ENCODE results near the gene CD163L1. TPM values are rescaled to one million over a fixed set of nuclear protein-coding genes. Genes with fewer than 3 reads are reported as not detected.

CD163L1 gene
- polyA plus RNA-seq, 1 donor (not counting 4 experiments of a cell fraction or from before 2014, with no cell fraction given): 0.62 TPM

DNA sequence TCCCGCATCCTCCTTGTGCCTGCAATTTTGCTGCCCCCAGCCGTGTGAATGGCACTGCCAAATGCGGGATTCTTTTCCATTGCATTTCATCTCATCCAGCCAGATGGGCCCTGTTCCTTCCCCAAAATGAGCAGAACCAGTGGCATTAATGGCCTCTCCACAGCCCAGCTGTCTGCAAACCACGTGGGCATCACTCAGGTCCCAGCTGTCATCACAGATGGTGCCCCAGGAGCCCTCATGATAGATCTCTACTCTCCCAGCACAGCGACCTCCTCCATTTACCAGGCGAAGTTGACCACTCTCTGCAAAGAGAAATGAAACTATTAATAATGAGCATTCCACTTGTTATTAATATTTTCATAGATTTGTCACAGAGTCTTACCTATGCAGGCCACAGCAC, 42.6 kb upstream of the CD163L1 start:
- Histone ChIP-seq H3K79me2 (ENCODE audit: control insufficient read depth, insufficient read depth, low read length) (no peaks in the 10 kb centered on the region), H4K20me1 (ENCODE audit: control insufficient read depth, extremely low read depth, insufficient read depth, low read length) (no peaks in the 10 kb centered on the region), H3K4me1 (ENCODE audit: control insufficient read depth, extremely low read depth, insufficient read depth, low read length) (no peaks in the 10 kb centered on the region), H3K36me3 (ENCODE audit: control insufficient read depth in 2 of 2, extremely low read depth in 1 of 2, insufficient read depth in 2 of 2, low read length in 2 of 2) (no peaks in the 10 kb centered on the region), H3K4me3 (ENCODE audit: control insufficient read depth in 2 of 3, extremely low read depth in 1 of 3, insufficient read depth in 2 of 3, low read depth in 1 of 3, low read length in 3 of 3) (no peak overlapping the region), H3K9me3 (ENCODE audit: control insufficient read depth, low read depth, low read length) (no peaks in the 10 kb centered on the region), H3K9me1 (ENCODE audit: control insufficient read depth, extremely low read depth, insufficient read depth, low read length) (no peaks in the 10 kb centered on the region), H3K4me2 (ENCODE audit: control insufficient read depth, extremely low read depth, insufficient read depth, low read depth, low read length) (no peak overlapping the region), H2AFZ (ENCODE audit: control insufficient read depth, low read length) (no peak overlapping the region), H3K27me3 (ENCODE audit: control insufficient read depth, extremely low read depth, insufficient read depth, low read length) (no peaks in the 10 kb centered on the region), H3K9ac (ENCODE audit: control insufficient read depth, extremely low read depth, insufficient read depth, low read length) (no peak overlapping the region), H3K27ac (ENCODE audit: control insufficient read depth, insufficient read depth, low read length) (no peak overlapping the region)
- dilution Hi-C loops (cut with MboI; ENCODE audit: extremely low pct_ligation_motif_present, low sequenced_read_pairs): no loop called here
- DNase-seq (ENCODE audit: low read depth, low spot score) (no peak), FAIRE-seq (no peak)
- no peak for TF ChIP-seq EZH2 (IDR thresholded peaks at IDR 0.05; ENCODE audit: low read length)
- TF ChIP-seq, protein P1, sequence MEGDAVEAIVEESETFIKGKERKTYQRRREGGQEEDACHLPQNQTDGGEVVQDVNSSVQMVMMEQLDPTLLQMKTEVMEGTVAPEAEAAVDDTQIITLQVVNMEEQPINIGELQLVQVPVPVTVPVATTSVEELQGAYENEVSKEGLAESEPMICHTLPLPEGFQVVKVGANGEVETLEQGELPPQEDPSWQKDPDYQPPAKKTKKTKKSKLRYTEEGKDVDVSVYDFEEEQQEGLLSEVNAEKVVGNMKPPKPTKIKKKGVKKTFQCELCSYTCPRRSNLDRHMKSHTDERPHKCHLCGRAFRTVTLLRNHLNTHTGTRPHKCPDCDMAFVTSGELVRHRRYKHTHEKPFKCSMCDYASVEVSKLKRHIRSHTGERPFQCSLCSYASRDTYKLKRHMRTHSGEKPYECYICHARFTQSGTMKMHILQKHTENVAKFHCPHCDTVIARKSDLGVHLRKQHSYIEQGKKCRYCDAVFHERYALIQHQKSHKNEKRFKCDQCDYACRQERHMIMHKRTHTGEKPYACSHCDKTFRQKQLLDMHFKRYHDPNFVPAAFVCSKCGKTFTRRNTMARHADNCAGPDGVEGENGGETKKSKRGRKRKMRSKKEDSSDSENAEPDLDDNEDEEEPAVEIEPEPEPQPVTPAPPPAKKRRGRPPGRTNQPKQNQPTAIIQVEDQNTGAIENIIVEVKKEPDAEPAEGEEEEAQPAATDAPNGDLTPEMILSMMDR (optimal IDR thresholded peaks at IDR 0.05 in 1 of 3, IDR thresholded peaks at IDR 0.05 in 1 of 3, conservative IDR thresholded peaks at IDR 0.05 in 1 of 3; ENCODE audit: extremely low read depth in 1 of 3, insufficient read depth in 2 of 3, low read length in 3 of 3): no peak

DNA sequence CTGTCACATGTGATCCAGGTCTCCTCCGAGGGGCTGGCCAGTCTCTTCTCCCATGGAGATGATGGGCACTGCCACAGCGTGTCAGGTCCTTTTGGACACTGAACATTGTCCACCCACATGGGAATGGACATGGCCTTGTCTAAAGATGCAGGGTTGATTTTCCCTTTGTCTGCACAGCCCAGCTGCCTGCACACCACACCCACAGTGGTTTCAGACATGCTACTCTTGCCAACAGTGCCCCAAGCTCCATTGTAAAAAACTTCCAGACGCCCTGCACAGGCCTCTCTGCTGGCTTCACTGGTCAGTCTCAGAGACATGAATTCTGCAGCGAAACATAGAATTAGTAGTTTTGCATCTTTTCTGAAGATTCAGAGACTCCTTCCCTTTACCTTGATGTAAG, 41.1 kb upstream of the CD163L1 start:
- dilution Hi-C loops (cut with MboI; ENCODE audit: extremely low pct_ligation_motif_present, low sequenced_read_pairs): no loop called here
- Histone ChIP-seq H3K36me3 (ENCODE audit: control insufficient read depth in 2 of 2, extremely low read depth in 1 of 2, insufficient read depth in 2 of 2, low read length in 2 of 2) (no peaks in the 10 kb centered on the region), H3K4me3 (ENCODE audit: control insufficient read depth in 2 of 3, extremely low read depth in 1 of 3, insufficient read depth in 2 of 3, low read depth in 1 of 3, low read length in 3 of 3) (no peak overlapping the region), H3K9ac (ENCODE audit: control insufficient read depth, extremely low read depth, insufficient read depth, low read length) (no peak overlapping the region), H2AFZ (ENCODE audit: control insufficient read depth, low read length) (no peak overlapping the region), H3K4me2 (ENCODE audit: control insufficient read depth, extremely low read depth, insufficient read depth, low read depth, low read length) (no peak overlapping the region), H3K9me3 (ENCODE audit: control insufficient read depth, low read depth, low read length) (no peaks in the 10 kb centered on the region), H3K4me1 (ENCODE audit: control insufficient read depth, extremely low read depth, insufficient read depth, low read length) (no peaks in the 10 kb centered on the region), H3K27ac (ENCODE audit: control insufficient read depth, insufficient read depth, low read length) (no peak overlapping the region), H4K20me1 (ENCODE audit: control insufficient read depth, extremely low read depth, insufficient read depth, low read length) (no peaks in the 10 kb centered on the region), H3K9me1 (ENCODE audit: control insufficient read depth, extremely low read depth, insufficient read depth, low read length) (no peaks in the 10 kb centered on the region), H3K27me3 (ENCODE audit: control insufficient read depth, extremely low read depth, insufficient read depth, low read length) (no peaks in the 10 kb centered on the region), H3K79me2 (ENCODE audit: control insufficient read depth, insufficient read depth, low read length) (no peaks in the 10 kb centered on the region)
- no peak for FAIRE-seq
- DNase-seq (ENCODE audit: low read depth, low spot score): no peak
- TF ChIP-seq EZH2 (IDR thresholded peaks at IDR 0.05; ENCODE audit: low read length): no peak
- TF ChIP-seq, protein P1 (optimal IDR thresholded peaks at IDR 0.05 in 1 of 3, IDR thresholded peaks at IDR 0.05 in 1 of 3, conservative IDR thresholded peaks at IDR 0.05 in 1 of 3; ENCODE audit: extremely low read depth in 1 of 3, insufficient read depth in 2 of 3, low read length in 3 of 3): no peak

Data from keratinocyte (primary cell).